Measurements from ENCODE around the gene DGKA. TPM values are rescaled to one million over a fixed set of nuclear protein-coding genes. Genes with fewer than 3 reads are reported as not detected.

The DGKA gene
- total RNA-seq, 1 experiment from 2014 or later: 7.6 TPM

DNA sequence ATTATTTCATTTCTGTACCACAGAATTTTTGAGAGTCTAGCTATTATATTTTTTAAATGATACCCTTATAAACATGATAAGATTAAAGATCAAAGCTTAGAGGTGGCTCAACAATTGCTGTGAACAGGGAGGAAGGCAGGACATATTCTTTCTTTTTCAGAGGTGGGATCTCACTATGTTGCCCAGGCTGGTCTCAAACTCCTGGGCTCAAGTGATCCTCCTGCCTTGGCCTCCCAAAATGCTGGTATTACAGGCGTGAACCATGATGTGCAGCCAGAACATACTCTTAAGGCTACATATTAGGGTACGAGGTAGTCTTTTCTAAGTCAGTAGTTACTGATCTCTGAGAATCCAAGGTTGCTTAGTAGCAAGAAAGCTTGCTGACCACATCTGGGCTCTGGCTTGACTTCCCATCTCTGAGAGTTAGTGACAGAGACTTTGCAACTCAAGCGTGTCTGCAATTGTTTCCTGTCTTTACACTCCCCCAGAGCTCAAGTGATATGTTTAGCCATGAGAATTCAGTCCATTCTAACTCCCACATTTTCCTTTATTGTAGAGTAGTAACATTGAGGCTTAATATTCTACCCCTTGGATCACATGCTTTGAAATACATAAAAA lies 51.5 kb downstream of the DGKA start:
- Histone ChIP-seq H3K36me3 (ENCODE audit: control insufficient read depth, insufficient read depth, low read length) (peaks cover 5% of the 10 kb centered on the region), H3K27me3 (ENCODE audit: control insufficient read depth, insufficient read depth, low read length) (no peaks in the 10 kb centered on the region), H3K9me3 (ENCODE audit: control insufficient read depth, insufficient read depth, low read depth, low read length) (no peaks in the 10 kb centered on the region), H3K4me3 (ENCODE audit: low read depth in 2 of 2, low read length in 2 of 2) (no peak overlapping the region), H3K4me1 (ENCODE audit: control insufficient read depth, insufficient read depth, low read length) (no peaks in the 10 kb centered on the region), H3K27ac (ENCODE audit: low read length) (no peak overlapping the region)
- ChIA-PET CTCF (interaction anchor here (0.7 kb wide), 1 partner anchor 42 kb away, joined by 10 read pairs; no protein-coding TSS in a partner anchor), POLR2A (interaction anchor here (0.6 kb wide), 1 partner anchor 1450 kb away, joined by 15 read pairs; no protein-coding TSS in a partner anchor)
- no peak for ATAC-seq
- TF ChIP-seq POLR2AphosphoS5 (IDR thresholded peaks at IDR 0.05; ENCODE audit: low read depth, low read length) (no peak), REST (IDR thresholded peaks at IDR 0.05; ENCODE audit: insufficient read depth in 1 of 2, low read depth in 2 of 2, low read length in 1 of 2) (no peak), SIN3A (IDR thresholded peaks at IDR 0.05; ENCODE audit: borderline replicate concordance, insufficient read depth, low read depth, low read length) (no peak), TCF7L2 (IDR thresholded peaks at IDR 0.05; ENCODE audit: low read depth, low read length) (no peak)
- TF ChIP-seq, protein P1, sequence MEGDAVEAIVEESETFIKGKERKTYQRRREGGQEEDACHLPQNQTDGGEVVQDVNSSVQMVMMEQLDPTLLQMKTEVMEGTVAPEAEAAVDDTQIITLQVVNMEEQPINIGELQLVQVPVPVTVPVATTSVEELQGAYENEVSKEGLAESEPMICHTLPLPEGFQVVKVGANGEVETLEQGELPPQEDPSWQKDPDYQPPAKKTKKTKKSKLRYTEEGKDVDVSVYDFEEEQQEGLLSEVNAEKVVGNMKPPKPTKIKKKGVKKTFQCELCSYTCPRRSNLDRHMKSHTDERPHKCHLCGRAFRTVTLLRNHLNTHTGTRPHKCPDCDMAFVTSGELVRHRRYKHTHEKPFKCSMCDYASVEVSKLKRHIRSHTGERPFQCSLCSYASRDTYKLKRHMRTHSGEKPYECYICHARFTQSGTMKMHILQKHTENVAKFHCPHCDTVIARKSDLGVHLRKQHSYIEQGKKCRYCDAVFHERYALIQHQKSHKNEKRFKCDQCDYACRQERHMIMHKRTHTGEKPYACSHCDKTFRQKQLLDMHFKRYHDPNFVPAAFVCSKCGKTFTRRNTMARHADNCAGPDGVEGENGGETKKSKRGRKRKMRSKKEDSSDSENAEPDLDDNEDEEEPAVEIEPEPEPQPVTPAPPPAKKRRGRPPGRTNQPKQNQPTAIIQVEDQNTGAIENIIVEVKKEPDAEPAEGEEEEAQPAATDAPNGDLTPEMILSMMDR (IDR thresholded peaks at IDR 0.05): no peak
- no peak for DNase-seq (ENCODE audit: low read depth, low spot score)
- BruUV-seq (replicated peaks): no TSS peak
- in situ Hi-C loops (cut with HindIII; ENCODE audit: low pct_unique_long_range_greater_than_20kb, low sequenced_read_pairs): no loop called here
- intact Hi-C loops (cut with micrococcal nuclease; ENCODE audit: unreplicated experiment): no loop called here

GRCh38 chr12:55983232-55983842 lies 52.4 kb downstream of the DGKA start:
- Histone ChIP-seq H3K27ac (ENCODE audit: low read length) (no peak overlapping the region), H3K4me3 (ENCODE audit: low read depth in 2 of 2, low read length in 2 of 2) (no peak overlapping the region), H3K9me3 (ENCODE audit: control insufficient read depth, insufficient read depth, low read depth, low read length) (no peaks in the 10 kb centered on the region), H3K4me1 (ENCODE audit: control insufficient read depth, insufficient read depth, low read length) (no peaks in the 10 kb centered on the region), H3K27me3 (ENCODE audit: control insufficient read depth, insufficient read depth, low read length) (no peaks in the 10 kb centered on the region), H3K36me3 (ENCODE audit: control insufficient read depth, insufficient read depth, low read length) (peaks cover 5% of the 10 kb centered on the region)
- intact Hi-C loops (cut with micrococcal nuclease; ENCODE audit: unreplicated experiment) (no loop called here), in situ Hi-C loops (cut with HindIII; ENCODE audit: low pct_unique_long_range_greater_than_20kb, low sequenced_read_pairs) (no loop called here)
- POLR2A ChIA-PET: no interaction called here
- no peak for TF ChIP-seq SIN3A (IDR thresholded peaks at IDR 0.05; ENCODE audit: borderline replicate concordance, insufficient read depth, low read depth, low read length)
- TF ChIP-seq, protein P1 (IDR thresholded peaks at IDR 0.05): no peak
- TF ChIP-seq TCF7L2 (IDR thresholded peaks at IDR 0.05; ENCODE audit: low read depth, low read length): no peak
- no peak for TF ChIP-seq REST (IDR thresholded peaks at IDR 0.05; ENCODE audit: insufficient read depth in 1 of 2, low read depth in 2 of 2, low read length in 1 of 2)
- TF ChIP-seq POLR2AphosphoS5 (IDR thresholded peaks at IDR 0.05; ENCODE audit: low read depth, low read length): no peak
- BruUV-seq (replicated peaks): no TSS peak
- CTCF ChIA-PET: no interaction called here
- no peak for ATAC-seq
- DNase-seq (ENCODE audit: low read depth, low spot score): no peak
